Measurements from ENCODE around the gene ALG12.

GRCh38 chr22:49921508-49922278 lies 3.5 kb upstream of the ALG12 start:
- TF ChIP-seq CTCF (IDR thresholded peaks at IDR 0.05; ENCODE audit: insufficient read depth, low read depth, low read length) (no peak), EZH2 (IDR thresholded peaks at IDR 0.05; ENCODE audit: insufficient read depth, low read length) (no peak)
